ENCODE measurements around the gene ZAP70.

GRCh38 chr2:97707362-97708047 lies 5.9 kb upstream of the ZAP70 start:
- TF ChIP-seq CTCF (IDR thresholded peaks at IDR 0.05): no peak
- TF ChIP-seq POLR2A (IDR thresholded peaks at IDR 0.05): no peak
